Fibroblast of peridontal ligament (primary cell): ENCODE measurements around the gene TFEB.

ENCODE experiments used
- DNase-seq: peaks from one replicate; pipeline ENCODE4 v3.0.0-alpha.2; 2010; ENCODE audit errors: extremely low read depth

The TFEB gene

DNA sequence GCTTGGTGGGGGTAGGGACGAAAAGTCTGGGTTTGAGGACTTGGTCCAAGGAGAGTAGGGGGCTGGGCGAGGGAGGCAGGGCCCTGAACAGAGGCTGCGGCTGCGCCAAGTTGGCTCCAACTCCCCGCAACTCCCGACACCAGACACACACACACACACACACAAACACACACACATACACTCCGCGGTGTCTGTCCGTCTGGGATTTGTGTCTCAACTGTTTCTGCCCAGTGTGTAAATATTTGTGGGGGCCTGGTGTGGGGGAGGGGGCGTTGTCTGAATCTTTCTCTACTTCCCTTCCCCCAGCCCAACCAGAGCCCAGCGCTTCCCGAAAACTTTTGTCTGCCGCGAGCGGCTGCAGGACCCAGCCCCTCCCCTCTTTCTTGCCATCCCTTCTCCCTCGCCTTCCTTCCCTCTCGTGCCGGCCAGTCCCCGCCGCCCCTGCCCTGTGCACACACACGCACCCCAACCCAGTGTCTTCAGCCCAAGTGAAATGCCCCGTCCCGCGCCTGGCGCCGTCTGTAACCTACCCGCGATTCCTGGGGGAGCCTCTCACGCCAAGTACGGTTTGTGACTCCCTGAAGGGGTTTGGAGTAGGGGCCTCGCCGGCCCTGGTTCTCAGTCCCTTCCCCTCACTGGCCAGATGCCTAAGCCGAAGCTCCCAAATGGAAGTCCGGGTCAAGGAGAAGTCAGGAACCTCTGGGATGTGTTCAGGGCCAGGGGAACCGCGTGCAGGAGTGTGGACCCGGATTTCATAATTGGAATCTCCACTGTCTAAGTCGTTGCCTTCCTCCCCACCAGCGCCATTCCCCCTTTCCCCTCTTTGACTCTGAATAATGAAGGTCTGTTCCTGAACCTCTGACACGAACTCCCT, 96.2 kb downstream of the TFEB start:
- DNase-seq: no peak

GRCh38 chr6:41638002-41638934, 97.1 kb downstream of the TFEB start, which contains the start of gene MDFI:
Gene MDFI (plus strand): TSS chr6:41638468. CDS start chr6:41638750, 282 bp downstream.
- DNase-seq: no peak

DNA sequence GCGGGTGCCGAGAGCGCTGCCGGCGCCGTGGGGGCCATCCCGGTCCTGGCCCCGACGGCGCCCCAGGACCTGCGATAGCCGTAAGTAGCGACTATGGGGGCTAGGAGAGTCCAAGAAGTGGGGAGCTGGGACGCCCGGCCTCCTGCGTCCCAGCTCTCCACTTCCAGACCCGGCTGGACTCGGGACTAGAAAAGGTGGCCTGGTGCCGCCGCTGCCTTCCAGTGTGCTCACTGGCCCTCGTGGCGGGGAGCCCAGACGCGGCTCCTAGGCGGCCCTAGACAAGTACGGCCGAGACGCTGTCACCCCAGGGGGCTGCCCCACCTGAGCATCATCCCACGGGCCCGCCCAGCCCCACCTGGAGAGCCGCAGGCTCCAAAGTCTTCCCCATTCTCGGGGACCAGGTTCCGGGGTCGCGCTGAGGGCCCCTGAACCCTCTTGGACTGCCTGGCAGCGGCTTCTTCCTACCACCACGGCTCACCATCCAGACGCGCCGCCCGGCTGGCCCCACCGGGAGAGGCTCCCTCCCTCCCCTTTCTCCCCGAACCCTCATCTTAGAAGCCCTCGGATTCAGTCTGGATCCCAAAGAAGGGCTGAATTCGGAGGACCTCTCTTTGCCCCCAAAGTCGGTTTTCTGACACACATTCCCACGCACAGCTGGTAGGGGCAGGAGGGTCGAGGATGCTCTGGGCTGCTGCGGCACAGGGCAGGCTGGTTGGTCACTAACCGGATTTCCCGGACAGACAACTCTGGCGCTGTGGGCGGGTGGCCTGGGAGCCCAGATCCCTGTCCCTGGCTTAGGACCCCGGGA, 98.0 kb downstream of the TFEB start:
- DNase-seq: no peak

GRCh38 chr6:41636833-41637193, 98.6 kb downstream of the TFEB start:
- no peak for DNase-seq

- no peak for DNase-seq
These were observed 100.0 kb downstream of the TFEB start for GRCh38 chr6:41635365-41635764.

DNA sequence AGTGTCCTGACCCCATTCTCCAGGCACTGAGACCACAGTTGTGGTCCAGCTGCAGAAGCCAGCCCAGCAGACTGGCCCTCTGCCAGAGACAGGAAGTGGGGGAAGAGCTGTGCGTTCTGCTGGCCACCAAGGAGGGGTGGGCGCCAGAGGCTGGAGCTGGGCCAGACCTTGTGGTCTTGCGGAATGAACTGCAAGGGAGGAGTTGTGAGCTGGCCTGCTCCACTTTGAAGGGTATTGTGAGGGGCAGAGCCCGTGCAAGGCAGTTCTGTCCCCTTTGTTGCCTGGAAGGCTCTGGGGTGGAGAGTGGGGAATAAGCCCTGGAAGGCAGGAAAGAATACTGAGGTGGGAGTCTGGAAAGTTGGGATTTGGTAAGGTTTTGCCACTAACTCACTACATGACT, 100.8 kb downstream of the TFEB start:
- no peak for DNase-seq
